Skeletal muscle tissue (tissue), 4 donors: ENCODE measurements around the gene SIPA1L2. TPM values are rescaled to one million over a fixed set of nuclear protein-coding genes. Genes with fewer than 3 reads are reported as not detected.

Experiments
- H3K27ac ChIP-seq: one replicate; pipeline ENCODE4 v1.7.0; 2013; ENCODE audit warnings: mild to moderate bottlenecking, low read depth, low read length, inconsistent platforms
- H3K27me3 ChIP-seq, 3 donors: one replicate each; pipeline ENCODE4 v1.7.0; 2013; ENCODE audit warnings: low read length in 3 of 3; ENCODE audit not compliant: control insufficient read depth in 3 of 3, insufficient read depth in 3 of 3
- H3K36me3 ChIP-seq, 3 donors: one replicate each; pipeline ENCODE4 v1.7.0; 2013; ENCODE audit warnings: low read length in 3 of 3; ENCODE audit not compliant: control insufficient read depth in 3 of 3, insufficient read depth in 3 of 3
- H3K4me1 ChIP-seq, 3 donors: one replicate each; pipeline ENCODE4 v1.7.0; 2013; ENCODE audit warnings: low read length in 3 of 3, mild to moderate bottlenecking in 3 of 3; ENCODE audit not compliant: control insufficient read depth in 3 of 3, insufficient read depth in 3 of 3
- H3K4me3 ChIP-seq, 3 donors: one replicate each; pipeline ENCODE4 v1.7.0; 2013; ENCODE audit warnings: low read length in 3 of 3
- H3K9ac ChIP-seq, 3 donors: one replicate each; pipeline ENCODE4 v1.7.0; 2013; ENCODE audit warnings: low read length in 3 of 3, mild to moderate bottlenecking in 3 of 3, moderate library complexity in 2 of 3, low read depth in 1 of 3
- H3K9me3 ChIP-seq, 3 donors: one replicate each; pipeline ENCODE4 v1.7.0; 2013; ENCODE audit warnings: low read length in 3 of 3; ENCODE audit not compliant: control insufficient read depth in 3 of 3
- total RNA-seq: library from RNA; depleted of rRNA; stranded (reverse); fragments of >200 nt; gene quantifications from one replicate; pipeline ENCODE4 v1.2.3, GENCODE V29; 2014
- donor health status: Osteomylitis.

Gene SIPA1L2
- total RNA-seq: 53.2 TPM

- Histone ChIP-seq H3K4me1 (peaks cover 7 to 24% (median 8%) of the 10 kb centered on the region in 3 donors), H3K4me3 (peak within 1 kb of the TSS; percentile 76 to 83 (median 79)), H3K27me3 (no peaks in the 10 kb centered on the region), H3K36me3 (no peaks in the 10 kb centered on the region), H3K9me3 (no peaks in the 10 kb centered on the region), H3K9ac (peak within 1 kb of the TSS; percentile 77 to 85 (median 81)), H3K27ac (peak within 1 kb of the TSS; percentile 78)
These were observed at the start of gene SIPA1L2 for GRCh38 chr1:232630047-232630893. Gene SIPA1L2 (minus strand): TSS chr1:232630133. CDS start chr1:232515339, 114,794 bp downstream.

GRCh38 chr1:232678185-232678886 lies 48.4 kb upstream of the SIPA1L2 start:
- peaks cover 0 to 8% (median 3%) of the 10 kb centered on the region in 3 donors for H3K4me1 ChIP-seq
- H3K27ac ChIP-seq: no peak overlapping the region
- H3K36me3 ChIP-seq: no peaks in the 10 kb centered on the region
- peaks cover 0 to 3% (median 0%) of the 10 kb centered on the region in 3 donors for H3K9me3 ChIP-seq
- no peak overlapping the region for H3K9ac ChIP-seq
- H3K4me3 ChIP-seq: no peak overlapping the region
- no peaks in the 10 kb centered on the region for H3K27me3 ChIP-seq

GRCh38 chr1:232676307-232676706 lies 46.4 kb upstream of the SIPA1L2 start:
- peaks cover 0 to 3% (median 0%) of the 10 kb centered on the region in 3 donors for H3K9me3 ChIP-seq
- no peak overlapping the region for H3K9ac ChIP-seq
- no peaks in the 10 kb centered on the region for H3K27me3 ChIP-seq
- H3K27ac ChIP-seq: no peak overlapping the region
- peaks cover 0 to 8% (median 3%) of the 10 kb centered on the region in 3 donors for H3K4me1 ChIP-seq
- no peaks in the 10 kb centered on the region for H3K36me3 ChIP-seq
- no peak overlapping the region for H3K4me3 ChIP-seq

GRCh38 chr1:232675898-232676297 lies 46.0 kb upstream of the SIPA1L2 start:
- Histone ChIP-seq H3K4me3 (no peak overlapping the region), H3K4me1 (peaks cover 0 to 8% (median 3%) of the 10 kb centered on the region in 3 donors), H3K27me3 (no peaks in the 10 kb centered on the region), H3K9me3 (peaks cover 0 to 3% (median 0%) of the 10 kb centered on the region in 3 donors), H3K36me3 (no peaks in the 10 kb centered on the region), H3K27ac (no peak overlapping the region), H3K9ac (no peak overlapping the region)

GRCh38 chr1:232675260-232675659 lies 45.3 kb upstream of the SIPA1L2 start:
- H3K4me1 ChIP-seq: peaks cover 2 to 15% (median 3%) of the 10 kb centered on the region in 3 donors
- no peak overlapping the region for H3K27ac ChIP-seq
- no peak overlapping the region for H3K9ac ChIP-seq
- H3K36me3 ChIP-seq: no peaks in the 10 kb centered on the region
- H3K9me3 ChIP-seq: no peaks in the 10 kb centered on the region
- H3K4me3 ChIP-seq: no peak overlapping the region
- no peaks in the 10 kb centered on the region for H3K27me3 ChIP-seq

GRCh38 chr1:232673256-232673655 lies 43.3 kb upstream of the SIPA1L2 start:
- H3K4me1 ChIP-seq: peaks cover 2 to 19% (median 3%) of the 10 kb centered on the region in 3 donors
- H3K36me3 ChIP-seq: no peaks in the 10 kb centered on the region
- H3K9me3 ChIP-seq: no peaks in the 10 kb centered on the region
- H3K9ac ChIP-seq: no peak overlapping the region
- H3K4me3 ChIP-seq: no peak overlapping the region
- H3K27ac ChIP-seq: no peak overlapping the region
- H3K27me3 ChIP-seq: no peaks in the 10 kb centered on the region

- Histone ChIP-seq H3K27ac (no peak overlapping the region), H3K4me3 (no peak overlapping the region), H3K36me3 (no peaks in the 10 kb centered on the region), H3K9me3 (no peaks in the 10 kb centered on the region), H3K27me3 (no peaks in the 10 kb centered on the region), H3K4me1 (peaks cover 2 to 15% (median 3%) of the 10 kb centered on the region in 3 donors), H3K9ac (no peak overlapping the region)
These were observed 40.2 kb upstream of the SIPA1L2 start for GRCh38 chr1:232669981-232670747.

- Histone ChIP-seq H3K4me3 (no peak overlapping the region), H3K27ac (no peak overlapping the region), H3K27me3 (no peaks in the 10 kb centered on the region), H3K9ac (no peak overlapping the region), H3K4me1 (peaks cover 0 to 15% (median 2%) of the 10 kb centered on the region in 3 donors), H3K36me3 (no peaks in the 10 kb centered on the region), H3K9me3 (no peaks in the 10 kb centered on the region)
These were observed 37.8 kb upstream of the SIPA1L2 start for GRCh38 chr1:232667778-232668165.

- H3K27me3 ChIP-seq: no peaks in the 10 kb centered on the region
- H3K9me3 ChIP-seq: no peaks in the 10 kb centered on the region
- H3K27ac ChIP-seq: no peak overlapping the region
- H3K4me1 ChIP-seq: peaks cover 0 to 16% (median 2%) of the 10 kb centered on the region in 3 donors
- H3K36me3 ChIP-seq: no peaks in the 10 kb centered on the region
- H3K9ac ChIP-seq: no peak overlapping the region
- no peak overlapping the region for H3K4me3 ChIP-seq
These were observed 37.3 kb upstream of the SIPA1L2 start for GRCh38 chr1:232667094-232667777.
